K562 (cell line): ENCODE measurements around the gene GPR4. TPM values are rescaled to one million over a fixed set of nuclear protein-coding genes. Genes with fewer than 3 reads are reported as not detected.

Source experiments
- ASH1L ChIP-seq: fragments of 450-650 bp; IDR thresholded peaks from 2 replicates; pipeline ENCODE4 v1.6.1; 2018; ENCODE audit warnings: borderline replicate concordance, mild to moderate bottlenecking, low read depth; ENCODE audit not compliant: partially characterized antibody
- CAMTA2 ChIP-seq: fragments of 250-450 bp; sonication (Bioruptor Pico); conservative IDR thresholded peaks from 2 replicates; pipeline ENCODE4 v1.5.1; 2022
- CCNT2 ChIP-seq: IDR thresholded peaks from 2 replicates; pipeline ENCODE4 v1.6.1; 2011; ENCODE audit warnings: borderline replicate concordance, low read depth, mild to moderate bottlenecking, moderate library complexity, mixed read lengths, low read length; ENCODE audit not compliant: insufficient read length; ENCODE audit errors: extremely low read depth
- CTBP1 ChIP-seq: fragments of 450-650 bp; IDR thresholded peaks from 2 replicates; pipeline ENCODE4 v1.6.1; 2016; ENCODE audit warnings: borderline replicate concordance
- HMG20A ChIP-seq: fragments of 450-650 bp; formaldehyde crosslinking; conservative IDR thresholded peaks from 2 replicates; pipeline ENCODE4 v1.4.0; 2020; ENCODE audit warnings: mild to moderate bottlenecking, mixed read lengths
- HNRNPK ChIP-seq: fragments of 200-400 bp; formaldehyde crosslinking; IDR thresholded peaks from one replicate; pipeline ENCODE4 v1.6.1; 2018; ENCODE audit warnings: mild to moderate bottlenecking, low read depth, low read length; ENCODE audit not compliant: poor library complexity, severe bottlenecking
- MAZ ChIP-seq, 2 experiments: fragments of 450-650 bp in 1 of 2; sonication (generic) in 1 of 2; formaldehyde crosslinking; IDR thresholded peaks in 1 of 2; conservative IDR thresholded peaks in 1 of 2; 2 replicates each; pipeline versions ENCODE4 v1.4.0 to v1.5.0; 2020; ENCODE audit warnings: mild to moderate bottlenecking in 1 of 2, missing genetic modification reagents in 1 of 2
- RB1 ChIP-seq: fragments of 450-650 bp; IDR thresholded peaks from 2 replicates; pipeline ENCODE4 v1.6.1; 2017; ENCODE audit warnings: low read depth, mild to moderate bottlenecking
- SMAD4 ChIP-seq: fragments of 250-450 bp; sonication (Bioruptor Pico); conservative IDR thresholded peaks from 2 replicates; pipeline ENCODE4 v1.8.0; 2021; ENCODE audit warnings: inconsistent platforms, mild to moderate bottlenecking, moderate library complexity
- THRAP3 ChIP-seq: fragments of 450-650 bp; IDR thresholded peaks from 2 replicates; pipeline ENCODE4 v1.6.1; 2016; ENCODE audit warnings: mild to moderate bottlenecking, inconsistent platforms, borderline replicate concordance
- ZBTB8A ChIP-seq: fragments of 450-650 bp; IDR thresholded peaks from 2 replicates; pipeline ENCODE4 v1.6.1; 2018; ENCODE audit warnings: mild to moderate bottlenecking, moderate library complexity; ENCODE audit not compliant: partially characterized antibody
- ZNF253 ChIP-seq: fragments of 250-450 bp; sonication (Bioruptor Pico); conservative IDR thresholded peaks from 2 replicates; pipeline ENCODE4 v1.6.1; 2021; ENCODE audit warnings: mild to moderate bottlenecking
- ZNF431 ChIP-seq: sonication (generic); formaldehyde crosslinking; IDR thresholded peaks from 2 replicates; pipeline ENCODE4 v1.8.0; 2022; ENCODE audit warnings: mild to moderate bottlenecking, missing genetic modification reagents
- polyA plus RNA-seq, 8 experiments: library from polyadenylated mRNA; depleted of rRNA in 4 of 8; stranded (reverse) in 5 of 8; unstranded in 3 of 8; fragments of >200 nt; fragmentation: Nextera tagmentation in 2 of 8; fragmentation: Illumina TruSeq in 1 of 8; extraction: Ambion mirVana in 2 of 8; extraction: Trizol in 1 of 8; gene quantifications; 2 replicates each; pipeline versions ENCODE4 v1.2.1 to v1.2.3, GENCODE V29; 2011 to 2014; ENCODE audit warnings: inconsistent platforms in 1 of 8, missing spikeins in 1 of 8
- total RNA-seq, 7 experiments: library from RNA; depleted of rRNA in 6 of 7; stranded (reverse); fragments of >200 nt in 6 of 7; fragmentation: Illumina TruSeq in 2 of 7; extraction: Trizol in 2 of 7; gene quantifications; 2 replicates each; pipeline versions ENCODE4 v1.2.1 to v1.2.3, GENCODE V29; 2011 to 2021; ENCODE audit warnings: low replicate concordance in 1 of 7
- TF ChIP-seq, protein P1 (sequence below): fragments of 200-800 bp; sonication (Bioruptor generic); IDR thresholded peaks from 2 replicates; pipeline ENCODE4 v1.6.1; 2017; ENCODE audit warnings: missing genetic modification characterization, missing compliant biosample characterization
- TF ChIP-seq, protein P2 (sequence below): fragments of 250-450 bp; sonication (Bioruptor Pico); IDR thresholded peaks from 2 replicates; pipeline ENCODE4 v1.8.0; 2022; ENCODE audit warnings: inconsistent platforms
- TF ChIP-seq, protein P3 (sequence below): fragments of 450-650 bp; IDR thresholded peaks from one replicate; pipeline ENCODE4 v1.6.1; 2018; ENCODE audit warnings: mild to moderate bottlenecking, moderate library complexity; ENCODE audit not compliant: partially characterized antibody
- TF ChIP-seq, protein P4 (sequence below): sonication (generic); formaldehyde crosslinking; IDR thresholded peaks from 2 replicates; pipeline ENCODE4 v1.8.1; 2022; ENCODE audit warnings: missing genetic modification reagents
- TF ChIP-seq, protein P5 (sequence below): fragments of 450-650 bp; IDR thresholded peaks from 2 replicates; pipeline ENCODE4 v1.6.1; 2016; ENCODE audit warnings: low read depth, mild to moderate bottlenecking, moderate library complexity

Gene GPR4
- total and polyA plus RNA-seq, 9 of the 15 experiments (the other 6 are each of a cell fraction or from before 2014, with no cell fraction given), result 0.03 to 0.09 (median 0.04) TPM; not detected in 5

DNA sequence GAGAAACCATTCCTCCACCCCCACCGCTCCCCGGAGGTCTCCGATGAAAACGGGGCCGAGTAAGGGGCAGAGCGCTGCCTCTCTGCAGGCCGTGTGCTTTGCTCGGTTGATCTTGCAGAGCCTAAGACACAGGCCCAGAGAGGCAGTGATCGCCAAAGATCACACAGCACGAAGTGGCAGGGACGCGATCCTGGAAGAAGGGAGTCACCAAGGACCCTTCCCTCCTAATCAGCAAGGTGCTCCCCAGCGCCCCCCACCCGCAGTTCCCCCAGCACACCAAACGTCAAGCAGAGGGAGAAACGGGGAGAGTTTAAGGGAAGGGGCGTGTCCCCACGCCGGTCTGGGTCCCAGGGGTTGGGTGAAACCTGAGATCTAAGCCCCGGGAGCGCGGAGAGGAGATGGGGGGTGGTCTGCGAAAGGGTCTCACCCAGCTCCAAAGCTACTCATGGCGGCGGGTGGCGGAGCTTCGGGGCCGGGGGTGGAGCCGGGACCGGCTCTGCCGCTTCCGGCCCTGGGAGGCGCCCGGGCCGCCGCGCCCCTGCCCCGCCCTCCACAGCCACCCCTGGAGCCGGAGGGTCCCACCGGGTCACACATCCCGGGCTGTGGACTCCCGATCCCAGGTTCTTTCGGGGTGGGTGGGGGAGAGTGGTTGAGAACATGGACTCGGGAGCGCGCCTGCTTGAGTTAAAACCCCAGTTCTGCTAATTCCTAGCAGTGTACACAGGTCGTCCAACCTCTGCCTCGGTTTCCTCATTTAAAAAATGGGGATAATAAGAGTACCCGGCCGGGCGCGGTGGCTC lies 37.1 kb upstream of the GPR4 start, which contains the start of gene EML2 (continued):
- TF ChIP-seq, protein P1, sequence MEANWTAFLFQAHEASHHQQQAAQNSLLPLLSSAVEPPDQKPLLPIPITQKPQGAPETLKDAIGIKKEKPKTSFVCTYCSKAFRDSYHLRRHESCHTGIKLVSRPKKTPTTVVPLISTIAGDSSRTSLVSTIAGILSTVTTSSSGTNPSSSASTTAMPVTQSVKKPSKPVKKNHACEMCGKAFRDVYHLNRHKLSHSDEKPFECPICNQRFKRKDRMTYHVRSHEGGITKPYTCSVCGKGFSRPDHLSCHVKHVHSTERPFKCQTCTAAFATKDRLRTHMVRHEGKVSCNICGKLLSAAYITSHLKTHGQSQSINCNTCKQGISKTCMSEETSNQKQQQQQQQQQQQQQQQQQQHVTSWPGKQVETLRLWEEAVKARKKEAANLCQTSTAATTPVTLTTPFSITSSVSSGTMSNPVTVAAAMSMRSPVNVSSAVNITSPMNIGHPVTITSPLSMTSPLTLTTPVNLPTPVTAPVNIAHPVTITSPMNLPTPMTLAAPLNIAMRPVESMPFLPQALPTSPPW (CRISPR knock-in tag), result peak; percentile 58
- TF ChIP-seq SMAD4 (CRISPR knock-in tag) (peak; percentile 49; the same call in 1 of the 2 replicates), RB1 (peak; percentile 33; the same call in 1 of the 2 replicates), CCNT2 (peak; percentile 60), ZNF431 (CRISPR knock-in tag) (no peak), CTBP1 (0 out of 2 replicates have a peak, but pooled peaks have one; percentile 31), ZNF253 (CRISPR knock-in tag) (no peak), CAMTA2 (no peak), MAZ (CRISPR knock-in tag; conservative IDR thresholded peaks at IDR 0.05 in 1 of 2, IDR thresholded peaks at IDR 0.05 in 1 of 2) (peak; percentile 56 to 59; a peak in 2 of 4 replicates), ASH1L (no peak), HNRNPK (no peak), ZBTB8A (no peak), THRAP3 (no peak), HMG20A (CRISPR knock-in tag) (no peak)
- TF ChIP-seq, protein P2, sequence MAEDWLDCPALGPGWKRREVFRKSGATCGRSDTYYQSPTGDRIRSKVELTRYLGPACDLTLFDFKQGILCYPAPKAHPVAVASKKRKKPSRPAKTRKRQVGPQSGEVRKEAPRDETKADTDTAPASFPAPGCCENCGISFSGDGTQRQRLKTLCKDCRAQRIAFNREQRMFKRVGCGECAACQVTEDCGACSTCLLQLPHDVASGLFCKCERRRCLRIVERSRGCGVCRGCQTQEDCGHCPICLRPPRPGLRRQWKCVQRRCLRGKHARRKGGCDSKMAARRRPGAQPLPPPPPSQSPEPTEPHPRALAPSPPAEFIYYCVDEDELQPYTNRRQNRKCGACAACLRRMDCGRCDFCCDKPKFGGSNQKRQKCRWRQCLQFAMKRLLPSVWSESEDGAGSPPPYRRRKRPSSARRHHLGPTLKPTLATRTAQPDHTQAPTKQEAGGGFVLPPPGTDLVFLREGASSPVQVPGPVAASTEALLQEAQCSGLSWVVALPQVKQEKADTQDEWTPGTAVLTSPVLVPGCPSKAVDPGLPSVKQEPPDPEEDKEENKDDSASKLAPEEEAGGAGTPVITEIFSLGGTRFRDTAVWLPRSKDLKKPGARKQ, result no peak
- TF ChIP-seq, protein P3, sequence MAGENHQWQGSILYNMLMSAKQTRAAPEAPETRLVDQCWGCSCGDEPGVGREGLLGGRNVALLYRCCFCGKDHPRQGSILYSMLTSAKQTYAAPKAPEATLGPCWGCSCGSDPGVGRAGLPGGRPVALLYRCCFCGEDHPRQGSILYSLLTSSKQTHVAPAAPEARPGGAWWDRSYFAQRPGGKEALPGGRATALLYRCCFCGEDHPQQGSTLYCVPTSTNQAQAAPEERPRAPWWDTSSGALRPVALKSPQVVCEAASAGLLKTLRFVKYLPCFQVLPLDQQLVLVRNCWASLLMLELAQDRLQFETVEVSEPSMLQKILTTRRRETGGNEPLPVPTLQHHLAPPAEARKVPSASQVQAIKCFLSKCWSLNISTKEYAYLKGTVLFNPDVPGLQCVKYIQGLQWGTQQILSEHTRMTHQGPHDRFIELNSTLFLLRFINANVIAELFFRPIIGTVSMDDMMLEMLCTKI, result no peak
- TF ChIP-seq, protein P4, sequence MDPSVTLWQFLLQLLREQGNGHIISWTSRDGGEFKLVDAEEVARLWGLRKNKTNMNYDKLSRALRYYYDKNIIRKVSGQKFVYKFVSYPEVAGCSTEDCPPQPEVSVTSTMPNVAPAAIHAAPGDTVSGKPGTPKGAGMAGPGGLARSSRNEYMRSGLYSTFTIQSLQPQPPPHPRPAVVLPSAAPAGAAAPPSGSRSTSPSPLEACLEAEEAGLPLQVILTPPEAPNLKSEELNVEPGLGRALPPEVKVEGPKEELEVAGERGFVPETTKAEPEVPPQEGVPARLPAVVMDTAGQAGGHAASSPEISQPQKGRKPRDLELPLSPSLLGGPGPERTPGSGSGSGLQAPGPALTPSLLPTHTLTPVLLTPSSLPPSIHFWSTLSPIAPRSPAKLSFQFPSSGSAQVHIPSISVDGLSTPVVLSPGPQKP (CRISPR knock-in tag), result no peak
- TF ChIP-seq, protein P5, sequence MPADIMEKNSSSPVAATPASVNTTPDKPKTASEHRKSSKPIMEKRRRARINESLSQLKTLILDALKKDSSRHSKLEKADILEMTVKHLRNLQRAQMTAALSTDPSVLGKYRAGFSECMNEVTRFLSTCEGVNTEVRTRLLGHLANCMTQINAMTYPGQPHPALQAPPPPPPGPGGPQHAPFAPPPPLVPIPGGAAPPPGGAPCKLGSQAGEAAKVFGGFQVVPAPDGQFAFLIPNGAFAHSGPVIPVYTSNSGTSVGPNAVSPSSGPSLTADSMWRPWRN, result no peak
